ENCODE results near the gene DDX10.

DDX10 gene

GRCh38 chr11:108666373-108666772 is 1.5 kb downstream of the DDX10 start:
- TF ChIP-seq GABPA (IDR thresholded peaks at IDR 0.05; ENCODE audit: low read depth) (no peak), POLR2AphosphoS5 (IDR thresholded peaks at IDR 0.05; ENCODE audit: low read depth) (no peak), REST (IDR thresholded peaks at IDR 0.05; ENCODE audit: insufficient replicate concordance, low read depth) (no peak), CTCF (IDR thresholded peaks at IDR 0.05; ENCODE audit: insufficient read depth, low read length) (no peak), SPI1 (IDR thresholded peaks at IDR 0.05; ENCODE audit: borderline replicate concordance, low read depth) (no peak)
- Histone ChIP-seq H3K4me3 (replicated peaks; ENCODE audit: insufficient read depth, low read length) (peak overlapping the region; percentile 96), H3K27me3 (ENCODE audit: insufficient read depth, poor library complexity, severe bottlenecking) (no peaks in the 10 kb centered on the region), H3K27ac (replicated peaks) (no peak overlapping the region)
- DNase-seq (ENCODE audit: low read depth in 1 of 2, low spot score in 1 of 2): no peak

- DNase-seq (ENCODE audit: low read depth in 1 of 2, low spot score in 1 of 2): no peak
- Histone ChIP-seq H3K27me3 (ENCODE audit: insufficient read depth, poor library complexity, severe bottlenecking) (no peaks in the 10 kb centered on the region), H3K4me3 (replicated peaks; ENCODE audit: insufficient read depth, low read length) (no peak overlapping the region), H3K27ac (replicated peaks) (no peak overlapping the region)
- TF ChIP-seq POLR2AphosphoS5 (IDR thresholded peaks at IDR 0.05; ENCODE audit: low read depth) (no peak), GABPA (IDR thresholded peaks at IDR 0.05; ENCODE audit: low read depth) (no peak)
These were observed 4.4 kb downstream of the DDX10 start for GRCh38 chr11:108669286-108669685.

- Histone ChIP-seq H3K27ac (replicated peaks) (no peak overlapping the region), H3K27me3 (ENCODE audit: insufficient read depth, poor library complexity, severe bottlenecking) (no peaks in the 10 kb centered on the region), H3K4me3 (replicated peaks; ENCODE audit: insufficient read depth, low read length) (no peak overlapping the region)
- DNase-seq (ENCODE audit: low read depth in 1 of 2, low spot score in 1 of 2): no peak
- TF ChIP-seq SPI1 (IDR thresholded peaks at IDR 0.05; ENCODE audit: borderline replicate concordance, low read depth): no peak
- TF ChIP-seq CTCF (IDR thresholded peaks at IDR 0.05; ENCODE audit: insufficient read depth, low read length): no peak
- no peak for TF ChIP-seq REST (IDR thresholded peaks at IDR 0.05; ENCODE audit: insufficient replicate concordance, low read depth)
- no peak for TF ChIP-seq GABPA (IDR thresholded peaks at IDR 0.05; ENCODE audit: low read depth)
- TF ChIP-seq POLR2AphosphoS5 (IDR thresholded peaks at IDR 0.05; ENCODE audit: low read depth): no peak
These were observed 4.8 kb downstream of the DDX10 start for GRCh38 chr11:108669711-108670110.

- DNase-seq (ENCODE audit: low read depth in 1 of 2, low spot score in 1 of 2): no peak
- no peak overlapping the region for H3K27ac ChIP-seq (replicated peaks)
- H3K27me3 ChIP-seq (ENCODE audit: insufficient read depth, poor library complexity, severe bottlenecking): no peaks in the 10 kb centered on the region
- H3K4me3 ChIP-seq (replicated peaks; ENCODE audit: insufficient read depth, low read length): no peak overlapping the region
- TF ChIP-seq GABPA (IDR thresholded peaks at IDR 0.05; ENCODE audit: low read depth): no peak
- no peak for TF ChIP-seq SPI1 (IDR thresholded peaks at IDR 0.05; ENCODE audit: borderline replicate concordance, low read depth)
These were observed 5.6 kb downstream of the DDX10 start for GRCh38 chr11:108670451-108670850.

- Histone ChIP-seq H3K27me3 (ENCODE audit: insufficient read depth, poor library complexity, severe bottlenecking) (no peaks in the 10 kb centered on the region), H3K4me3 (replicated peaks; ENCODE audit: insufficient read depth, low read length) (no peak overlapping the region), H3K27ac (replicated peaks) (no peak overlapping the region)
- DNase-seq (ENCODE audit: low read depth in 1 of 2, low spot score in 1 of 2): no peak
- TF ChIP-seq REST (IDR thresholded peaks at IDR 0.05; ENCODE audit: insufficient replicate concordance, low read depth) (no peak), CTCF (IDR thresholded peaks at IDR 0.05; ENCODE audit: insufficient read depth, low read length) (no peak), SPI1 (IDR thresholded peaks at IDR 0.05; ENCODE audit: borderline replicate concordance, low read depth) (no peak), POLR2AphosphoS5 (IDR thresholded peaks at IDR 0.05; ENCODE audit: low read depth) (no peak), GABPA (IDR thresholded peaks at IDR 0.05; ENCODE audit: low read depth) (no peak)
These were observed 7.2 kb downstream of the DDX10 start for GRCh38 chr11:108672113-108672512.

Data from HL-60 (cell line).